Neural cell (in vitro differentiated cells): ENCODE results near the gene SUFU. TPM values are rescaled to one million over a fixed set of nuclear protein-coding genes. Genes with fewer than 3 reads are reported as not detected.

Experiments
- H2AFZ ChIP-seq: fragments of 200-600, 300-800 bp; sonication (generic), shearing (Covaris generic); 2 replicates; pipeline ENCODE4 v1.6.0; 2014; ENCODE audit warnings: low read depth, mild to moderate bottlenecking, antibody characterized with exemption, low read length, moderate library complexity
- H3F3A ChIP-seq: fragments of 200-600 bp; shearing (Covaris generic); 2 replicates; pipeline ENCODE4 v1.6.1; 2016; ENCODE audit warnings: mild to moderate bottlenecking, moderate library complexity, mixed read lengths, antibody characterized with exemption, low read length; ENCODE audit not compliant: insufficient read depth, poor library complexity, severe bottlenecking
- H3K27ac ChIP-seq: fragments of 200-600, 300-800 bp; sonication (generic), shearing (Covaris generic); 2 replicates; pipeline ENCODE4 v1.5.1; 2014; ENCODE audit warnings: mild to moderate bottlenecking, low read length, moderate library complexity
- H3K27me3 ChIP-seq: fragments of 300-800, 200-600 bp; sonication (generic), shearing (Covaris generic); 2 replicates; pipeline ENCODE4 v1.6.0; 2014; ENCODE audit warnings: mild to moderate bottlenecking, low read depth, low read length, moderate library complexity; ENCODE audit not compliant: insufficient read depth
- H3K36me3 ChIP-seq: fragments of 300-800, 200-600 bp; sonication (generic), shearing (Covaris generic); 2 replicates; pipeline ENCODE4 v1.5.1; 2014; ENCODE audit warnings: mild to moderate bottlenecking, antibody characterized with exemption, low read length, moderate library complexity; ENCODE audit not compliant: insufficient read depth
- H3K4me2 ChIP-seq: fragments of 300-800, 200-600 bp; sonication (generic), shearing (Covaris generic); 2 replicates; pipeline ENCODE4 v1.6.0; 2014; ENCODE audit warnings: mild to moderate bottlenecking, low read length
- H3K4me3 ChIP-seq: fragments of 300-800, 200-600 bp; sonication (generic), shearing (Covaris generic); 2 replicates; pipeline ENCODE4 v1.5.1; 2014; ENCODE audit warnings: mild to moderate bottlenecking, low read length, moderate library complexity
- H3K79me2 ChIP-seq: fragments of 200-600 bp; shearing (Covaris generic); replicated peaks from 2 replicates; pipeline ENCODE4 v1.6.0; 2014; ENCODE audit warnings: mild to moderate bottlenecking, low read length, moderate library complexity; ENCODE audit not compliant: insufficient read depth
- H3K9ac ChIP-seq: fragments of 300-800, 200-600 bp; sonication (generic), shearing (Covaris generic); 2 replicates; pipeline ENCODE4 v1.6.1; 2016; ENCODE audit warnings: mild to moderate bottlenecking, low read length, mixed read lengths
- H3K9me2 ChIP-seq: fragments of 200-600 bp; shearing (Covaris generic); 2 replicates; pipeline ENCODE4 v1.6.1; 2016; ENCODE audit warnings: mild to moderate bottlenecking, low read length, mixed read lengths; ENCODE audit not compliant: insufficient read depth
- H3K9me3 ChIP-seq: fragments of 200-600, 300-800 bp; sonication (generic), shearing (Covaris generic); 2 replicates; pipeline ENCODE4 v1.6.1; 2016; ENCODE audit warnings: mild to moderate bottlenecking, mixed run types, low read length, moderate library complexity, mixed read lengths
- H4K20me1 ChIP-seq: fragments of 200-600 bp; shearing (Covaris generic); 2 replicates; pipeline ENCODE4 v1.6.1; 2016; ENCODE audit warnings: mild to moderate bottlenecking, mixed run types; ENCODE audit not compliant: insufficient read depth
- EP300 ChIP-seq: fragments of 450-650 bp; conservative IDR thresholded peaks from 2 replicates; pipeline ENCODE4 v1.6.1; 2014; ENCODE audit warnings: antibody characterized with exemption, mild to moderate bottlenecking, moderate library complexity; ENCODE audit not compliant: poor library complexity, severe bottlenecking
- EZH2 ChIP-seq: fragments of 200-600, 300-800 bp; shearing (Covaris generic), sonication (generic); IDR thresholded peaks from 2 replicates; pipeline ENCODE4 v1.6.1; 2014; ENCODE audit warnings: antibody characterized with exemption, low read length, borderline replicate concordance, mild to moderate bottlenecking; ENCODE audit not compliant: insufficient read depth, poor library complexity, severe bottlenecking
- MXI1 ChIP-seq: fragments of 450-650 bp; conservative IDR thresholded peaks from 2 replicates; pipeline ENCODE4 v1.6.1; 2014; ENCODE audit warnings: antibody characterized with exemption, mild to moderate bottlenecking; ENCODE audit not compliant: poor library complexity, severe bottlenecking
- POLR2AphosphoS5 ChIP-seq: IDR thresholded peaks from 2 replicates; pipeline ENCODE4 v1.6.1; 2012
- RAD21 ChIP-seq: fragments of 450-650 bp; conservative IDR thresholded peaks from 2 replicates; pipeline ENCODE4 v1.6.1; 2014; ENCODE audit warnings: antibody characterized with exemption, mild to moderate bottlenecking, moderate library complexity
- SMC3 ChIP-seq: fragments of 450-650 bp; conservative IDR thresholded peaks from 2 replicates; pipeline ENCODE4 v1.6.1; 2014; ENCODE audit warnings: antibody characterized with exemption, mild to moderate bottlenecking, moderate library complexity; ENCODE audit not compliant: poor library complexity
- TAF1 ChIP-seq: IDR thresholded peaks from 2 replicates; pipeline ENCODE4 v1.6.1; 2012; ENCODE audit warnings: low read depth
- polyA plus RNA-seq: library from polyadenylated mRNA; depleted of rRNA; stranded (reverse); fragments of >200 nt; gene quantifications from 2 replicates; pipeline ENCODE4 v1.2.3, GENCODE V29; 2014
- TF ChIP-seq, protein P1 (sequence below): IDR thresholded peaks from 2 replicates; pipeline ENCODE4 v1.6.1; 2012; ENCODE audit warnings: borderline replicate concordance
- TF ChIP-seq, protein P2 (sequence below): fragments of 450-650 bp; IDR thresholded peaks from 2 replicates; pipeline ENCODE4 v1.5.1; 2014; ENCODE audit warnings: antibody characterized with exemption, mild to moderate bottlenecking, moderate library complexity; ENCODE audit not compliant: poor library complexity, severe bottlenecking

The SUFU gene
- polyA plus RNA-seq, 1 donor from 2014 or later = 4.8 TPM

GRCh38 chr10:102656026-102656425, 152.3 kb downstream of the SUFU start:
- peaks cover 27% of the 10 kb centered on the region for H3K79me2 ChIP-seq
- H3K27me3 ChIP-seq = no peaks in the 10 kb centered on the region
- no peaks in the 10 kb centered on the region for H3K9me3 ChIP-seq
- no peak overlapping the region for H3K4me3 ChIP-seq
- peaks cover 9% of the 10 kb centered on the region for H4K20me1 ChIP-seq
- no peak overlapping the region for H3K4me2 ChIP-seq
- H3F3A ChIP-seq = no peaks in the 10 kb centered on the region
- no peaks in the 10 kb centered on the region for H3K36me3 ChIP-seq
- H3K27ac ChIP-seq = no peak overlapping the region
- H2AFZ ChIP-seq = no peak overlapping the region
- H3K9me2 ChIP-seq = no peaks in the 10 kb centered on the region
- TF ChIP-seq EZH2 (no peak), MXI1 (no peak), RAD21 (no peak)
- H3K9ac ChIP-seq = no peak overlapping the region

- no peaks in the 10 kb centered on the region for H3K9me2 ChIP-seq
- no peaks in the 10 kb centered on the region for H3K27me3 ChIP-seq
- no peak overlapping the region for H3K9ac ChIP-seq
- no peak for TF ChIP-seq SMC3
- TF ChIP-seq, protein P1, sequence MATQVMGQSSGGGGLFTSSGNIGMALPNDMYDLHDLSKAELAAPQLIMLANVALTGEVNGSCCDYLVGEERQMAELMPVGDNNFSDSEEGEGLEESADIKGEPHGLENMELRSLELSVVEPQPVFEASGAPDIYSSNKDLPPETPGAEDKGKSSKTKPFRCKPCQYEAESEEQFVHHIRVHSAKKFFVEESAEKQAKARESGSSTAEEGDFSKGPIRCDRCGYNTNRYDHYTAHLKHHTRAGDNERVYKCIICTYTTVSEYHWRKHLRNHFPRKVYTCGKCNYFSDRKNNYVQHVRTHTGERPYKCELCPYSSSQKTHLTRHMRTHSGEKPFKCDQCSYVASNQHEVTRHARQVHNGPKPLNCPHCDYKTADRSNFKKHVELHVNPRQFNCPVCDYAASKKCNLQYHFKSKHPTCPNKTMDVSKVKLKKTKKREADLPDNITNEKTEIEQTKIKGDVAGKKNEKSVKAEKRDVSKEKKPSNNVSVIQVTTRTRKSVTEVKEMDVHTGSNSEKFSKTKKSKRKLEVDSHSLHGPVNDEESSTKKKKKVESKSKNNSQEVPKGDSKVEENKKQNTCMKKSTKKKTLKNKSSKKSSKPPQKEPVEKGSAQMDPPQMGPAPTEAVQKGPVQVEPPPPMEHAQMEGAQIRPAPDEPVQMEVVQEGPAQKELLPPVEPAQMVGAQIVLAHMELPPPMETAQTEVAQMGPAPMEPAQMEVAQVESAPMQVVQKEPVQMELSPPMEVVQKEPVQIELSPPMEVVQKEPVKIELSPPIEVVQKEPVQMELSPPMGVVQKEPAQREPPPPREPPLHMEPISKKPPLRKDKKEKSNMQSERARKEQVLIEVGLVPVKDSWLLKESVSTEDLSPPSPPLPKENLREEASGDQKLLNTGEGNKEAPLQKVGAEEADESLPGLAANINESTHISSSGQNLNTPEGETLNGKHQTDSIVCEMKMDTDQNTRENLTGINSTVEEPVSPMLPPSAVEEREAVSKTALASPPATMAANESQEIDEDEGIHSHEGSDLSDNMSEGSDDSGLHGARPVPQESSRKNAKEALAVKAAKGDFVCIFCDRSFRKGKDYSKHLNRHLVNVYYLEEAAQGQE = no peak
- no peak for TF ChIP-seq TAF1
- TF ChIP-seq EP300 = no peak
- TF ChIP-seq, protein P2, sequence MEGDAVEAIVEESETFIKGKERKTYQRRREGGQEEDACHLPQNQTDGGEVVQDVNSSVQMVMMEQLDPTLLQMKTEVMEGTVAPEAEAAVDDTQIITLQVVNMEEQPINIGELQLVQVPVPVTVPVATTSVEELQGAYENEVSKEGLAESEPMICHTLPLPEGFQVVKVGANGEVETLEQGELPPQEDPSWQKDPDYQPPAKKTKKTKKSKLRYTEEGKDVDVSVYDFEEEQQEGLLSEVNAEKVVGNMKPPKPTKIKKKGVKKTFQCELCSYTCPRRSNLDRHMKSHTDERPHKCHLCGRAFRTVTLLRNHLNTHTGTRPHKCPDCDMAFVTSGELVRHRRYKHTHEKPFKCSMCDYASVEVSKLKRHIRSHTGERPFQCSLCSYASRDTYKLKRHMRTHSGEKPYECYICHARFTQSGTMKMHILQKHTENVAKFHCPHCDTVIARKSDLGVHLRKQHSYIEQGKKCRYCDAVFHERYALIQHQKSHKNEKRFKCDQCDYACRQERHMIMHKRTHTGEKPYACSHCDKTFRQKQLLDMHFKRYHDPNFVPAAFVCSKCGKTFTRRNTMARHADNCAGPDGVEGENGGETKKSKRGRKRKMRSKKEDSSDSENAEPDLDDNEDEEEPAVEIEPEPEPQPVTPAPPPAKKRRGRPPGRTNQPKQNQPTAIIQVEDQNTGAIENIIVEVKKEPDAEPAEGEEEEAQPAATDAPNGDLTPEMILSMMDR = no peak
- no peak for TF ChIP-seq RAD21
- TF ChIP-seq EZH2 = no peak
- no peak for TF ChIP-seq MXI1
- no peak for TF ChIP-seq POLR2AphosphoS5
- H3K36me3 ChIP-seq = no peaks in the 10 kb centered on the region
- peaks cover 6% of the 10 kb centered on the region for H4K20me1 ChIP-seq
- no peaks in the 10 kb centered on the region for H3F3A ChIP-seq
- no peak overlapping the region for H3K4me2 ChIP-seq
- peaks cover 19% of the 10 kb centered on the region for H3K79me2 ChIP-seq
- no peak overlapping the region for H3K27ac ChIP-seq
- no peak overlapping the region for H3K4me3 ChIP-seq
- no peaks in the 10 kb centered on the region for H3K9me3 ChIP-seq
- no peak overlapping the region for H2AFZ ChIP-seq
These were observed 153.1 kb downstream of the SUFU start for GRCh38 chr10:102656791-102657371.

DNA sequence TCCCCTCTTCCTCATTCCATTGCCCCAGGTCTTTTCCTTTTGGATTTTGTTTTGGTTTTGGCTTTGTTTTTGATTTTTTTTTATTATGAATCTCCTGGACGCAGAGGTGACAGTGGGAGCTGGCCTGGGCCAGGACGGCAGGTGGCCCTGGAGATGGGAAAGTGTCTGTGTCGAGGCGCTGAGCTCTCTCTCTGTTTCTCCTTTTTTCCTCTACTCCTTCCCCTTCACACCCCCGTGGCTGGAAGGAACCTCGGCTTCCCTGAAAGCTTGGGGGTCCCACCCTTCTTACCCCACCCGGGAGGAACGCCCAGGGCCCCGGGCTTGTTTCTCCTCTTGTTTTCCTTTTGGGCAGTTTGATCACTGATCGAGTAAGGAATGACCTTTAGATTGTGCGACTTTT, 153.7 kb downstream of the SUFU start:
- H3K9ac ChIP-seq = no peak overlapping the region
- H3K27ac ChIP-seq = no peak overlapping the region
- H2AFZ ChIP-seq = no peak overlapping the region
- H3K4me3 ChIP-seq = no peak overlapping the region
- H3K79me2 ChIP-seq = peaks cover 13% of the 10 kb centered on the region
- H3K36me3 ChIP-seq = no peaks in the 10 kb centered on the region
- H4K20me1 ChIP-seq = peaks cover under 1% of the 10 kb centered on the region
- H3K9me3 ChIP-seq = no peaks in the 10 kb centered on the region
- no peaks in the 10 kb centered on the region for H3K9me2 ChIP-seq
- no peak overlapping the region for H3K4me2 ChIP-seq
- TF ChIP-seq, protein P2 = no peak
- no peak for TF ChIP-seq MXI1
- no peak for TF ChIP-seq EZH2
- TF ChIP-seq EP300 = no peak
- no peak for TF ChIP-seq RAD21
- no peak for TF ChIP-seq POLR2AphosphoS5
- TF ChIP-seq, protein P1 = no peak
- no peaks in the 10 kb centered on the region for H3K27me3 ChIP-seq
- H3F3A ChIP-seq = no peaks in the 10 kb centered on the region
